ENCODE results near the gene MCOLN1.
"Not testable (repeated sequence)": the region's sequence is repeated elsewhere in the genome, so short reads cannot be mapped to it uniquely, and the experiment has no call there.

MCOLN1 gene

GRCh38 chr19:7524992-7525739 is 2.7 kb downstream of the MCOLN1 start:
- no peak for DNase-seq (ENCODE audit: low spot score)

GRCh38 chr19:7526059-7526929 is 3.9 kb downstream of the MCOLN1 start:
- DNase-seq (ENCODE audit: low spot score), result no peak

- no peak for DNase-seq (ENCODE audit: low spot score)
Measured at GRCh38 chr19:7527516-7528191, 5.2 kb downstream of the MCOLN1 start.

- DNase-seq (ENCODE audit: low spot score), result no peak
Measured at GRCh38 chr19:7528192-7528519, 5.7 kb downstream of the MCOLN1 start.

GRCh38 chr19:7528522-7529245 is 6.3 kb downstream of the MCOLN1 start:
- DNase-seq (ENCODE audit: low spot score), result no peak

- no peak for DNase-seq (ENCODE audit: low spot score)
Measured at GRCh38 chr19:7529246-7529600, 6.8 kb downstream of the MCOLN1 start.

- no peak for DNase-seq (ENCODE audit: low spot score)
Measured at GRCh38 chr19:7529610-7530490, 7.4 kb downstream of the MCOLN1 start.

GRCh38 chr19:7533281-7533885 is 11.0 kb downstream of the MCOLN1 start:
- DNase-seq (ENCODE audit: low spot score), result no peak

GRCh38 chr19:7533925-7534480 is 11.6 kb downstream of the MCOLN1 start:
- DNase-seq (ENCODE audit: low spot score), result peak; percentile 91

GRCh38 chr19:7534531-7535046 is 12.2 kb downstream of the MCOLN1 start:
- peak; percentile 53 for DNase-seq (ENCODE audit: low spot score)

- peak; percentile 95 for DNase-seq (ENCODE audit: low spot score)
Measured at GRCh38 chr19:7535047-7535997, 12.9 kb downstream of the MCOLN1 start, which contains the start of gene PNPLA6. TSS of gene PNPLA6 (plus strand) at chr19:7535717. CDS start at chr19:7535789, 72 bp downstream.

- DNase-seq (ENCODE audit: low spot score), result peak; percentile 60
Measured at GRCh38 chr19:7535998-7536695, 13.7 kb downstream of the MCOLN1 start.

- not testable (repeated sequence) for DNase-seq (ENCODE audit: low spot score)
Measured at GRCh38 chr19:7538990-7539389, 16.6 kb downstream of the MCOLN1 start.

- DNase-seq (ENCODE audit: low spot score), result no peak
Measured at GRCh38 chr19:7539827-7540425, 17.5 kb downstream of the MCOLN1 start.

- DNase-seq (ENCODE audit: low spot score), result no peak
Measured at GRCh38 chr19:7540761-7541474, 18.5 kb downstream of the MCOLN1 start.

- no peak for DNase-seq (ENCODE audit: low spot score)
Measured at GRCh38 chr19:7541475-7541824, 19.0 kb downstream of the MCOLN1 start.

- DNase-seq (ENCODE audit: low spot score), result no peak
Measured at GRCh38 chr19:7541828-7542443, 19.5 kb downstream of the MCOLN1 start.

Data from germinal center (tissue), 1 donor.